GM12872 (cell line): ENCODE measurements around the gene ARHGEF4.
A peak's percentile ranks its signal among the peaks of the same experiment; 100 is the strongest.

Experiments used
- TF ChIP-seq, protein P1 (sequence below): IDR thresholded peaks from 3 replicates; pipeline ENCODE4 v1.5.1; 2011; ENCODE audit warnings: low read depth, mild to moderate bottlenecking, low read length, moderate library complexity; ENCODE audit not compliant: insufficient read depth

The ARHGEF4 gene

DNA sequence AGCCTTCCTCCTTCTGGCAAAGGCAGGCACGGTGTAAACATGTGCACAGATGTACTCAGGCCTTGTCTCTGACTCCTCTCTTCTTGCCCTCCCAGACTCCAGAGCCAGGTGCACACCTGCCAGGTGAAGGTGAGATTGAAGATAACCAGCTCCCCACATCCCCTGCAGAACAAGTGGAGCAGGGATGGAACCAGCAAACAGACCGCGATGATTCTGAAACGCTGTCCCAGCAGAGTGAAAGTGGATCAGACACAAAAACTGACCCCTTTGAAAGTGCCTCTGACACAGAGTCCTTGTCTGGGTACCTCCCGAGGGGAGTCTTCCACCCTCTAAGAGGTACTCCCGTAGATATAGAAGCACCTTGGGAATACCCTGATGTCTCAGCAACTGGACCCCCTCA lies 77.2 kb downstream of the ARHGEF4 start:
- TF ChIP-seq, protein P1, sequence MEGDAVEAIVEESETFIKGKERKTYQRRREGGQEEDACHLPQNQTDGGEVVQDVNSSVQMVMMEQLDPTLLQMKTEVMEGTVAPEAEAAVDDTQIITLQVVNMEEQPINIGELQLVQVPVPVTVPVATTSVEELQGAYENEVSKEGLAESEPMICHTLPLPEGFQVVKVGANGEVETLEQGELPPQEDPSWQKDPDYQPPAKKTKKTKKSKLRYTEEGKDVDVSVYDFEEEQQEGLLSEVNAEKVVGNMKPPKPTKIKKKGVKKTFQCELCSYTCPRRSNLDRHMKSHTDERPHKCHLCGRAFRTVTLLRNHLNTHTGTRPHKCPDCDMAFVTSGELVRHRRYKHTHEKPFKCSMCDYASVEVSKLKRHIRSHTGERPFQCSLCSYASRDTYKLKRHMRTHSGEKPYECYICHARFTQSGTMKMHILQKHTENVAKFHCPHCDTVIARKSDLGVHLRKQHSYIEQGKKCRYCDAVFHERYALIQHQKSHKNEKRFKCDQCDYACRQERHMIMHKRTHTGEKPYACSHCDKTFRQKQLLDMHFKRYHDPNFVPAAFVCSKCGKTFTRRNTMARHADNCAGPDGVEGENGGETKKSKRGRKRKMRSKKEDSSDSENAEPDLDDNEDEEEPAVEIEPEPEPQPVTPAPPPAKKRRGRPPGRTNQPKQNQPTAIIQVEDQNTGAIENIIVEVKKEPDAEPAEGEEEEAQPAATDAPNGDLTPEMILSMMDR, result no peak

DNA sequence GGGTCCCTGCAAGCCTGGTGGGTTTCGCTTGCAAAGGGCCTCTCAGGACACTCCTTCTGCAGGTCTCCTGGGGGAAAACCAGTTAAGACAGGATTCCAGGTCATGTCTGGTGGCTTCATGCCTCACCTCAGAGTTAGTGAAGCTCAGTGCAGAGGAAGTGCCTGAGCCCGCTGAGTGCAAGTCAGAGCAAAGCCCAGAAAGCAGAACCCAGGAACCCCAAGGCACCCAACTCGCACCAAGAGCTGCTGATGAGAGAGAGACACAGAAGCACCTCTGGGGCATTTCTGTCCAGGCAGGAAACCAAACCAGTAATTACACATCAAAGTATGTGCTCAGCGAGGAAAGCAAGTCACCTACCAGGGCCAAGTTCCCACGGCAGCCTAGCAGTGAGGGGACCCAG lies 78.4 kb downstream of the ARHGEF4 start:
- TF ChIP-seq, protein P1, result no peak

DNA sequence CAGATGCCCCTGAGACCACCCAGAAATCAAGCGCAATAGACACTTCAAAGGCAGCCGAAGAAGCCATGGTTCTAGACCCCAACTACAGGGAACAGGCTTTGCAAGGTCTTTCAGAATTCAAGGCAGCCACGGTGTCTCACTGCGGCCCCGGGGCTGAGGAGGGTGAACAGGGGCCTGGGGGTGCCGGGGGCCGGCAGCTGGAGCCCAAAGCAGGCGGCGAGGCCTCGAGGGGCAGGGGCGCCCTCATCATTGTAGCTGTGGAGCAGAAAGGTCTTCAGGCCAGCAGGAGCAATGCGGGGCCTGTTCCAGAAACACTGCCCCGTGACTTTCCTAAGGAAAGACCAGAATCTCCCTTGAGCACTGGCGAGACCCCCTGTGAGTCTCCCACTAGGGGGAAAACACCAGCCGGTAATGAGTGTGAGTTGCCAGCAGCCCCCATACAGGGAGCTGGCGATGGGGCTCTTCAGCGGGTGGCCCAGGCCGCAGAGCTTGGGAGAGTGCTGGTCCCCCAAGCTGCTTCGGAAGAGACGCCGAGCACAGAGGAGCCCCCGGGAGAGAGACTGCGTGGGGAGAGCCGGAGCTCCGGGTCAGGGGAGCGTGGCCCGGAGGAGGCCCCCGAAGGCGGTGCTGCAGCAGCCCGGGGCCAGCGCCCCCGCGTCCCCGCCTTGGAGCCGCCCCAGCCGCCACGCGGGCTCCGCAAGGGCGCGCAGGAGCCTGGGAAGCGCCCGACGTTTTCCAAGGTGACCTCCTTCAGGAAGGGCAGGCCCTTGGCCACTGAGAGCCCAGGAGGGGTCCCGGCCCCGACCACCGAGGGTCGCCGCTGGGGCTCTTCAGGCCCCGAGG lies 79.1 kb downstream of the ARHGEF4 start:
- TF ChIP-seq, protein P1, result no peak

- TF ChIP-seq, protein P1, result no peak
These were observed 79.7 kb downstream of the ARHGEF4 start for GRCh38 chr2:130916438-130916705.

- TF ChIP-seq, protein P1, result no peak
These were observed 80.4 kb downstream of the ARHGEF4 start for GRCh38 chr2:130917006-130917688.

GRCh38 chr2:130918393-130918792 lies 81.7 kb downstream of the ARHGEF4 start:
- TF ChIP-seq, protein P1, result no peak

- TF ChIP-seq, protein P1, result peak; percentile 87
These were observed 83.9 kb downstream of the ARHGEF4 start for GRCh38 chr2:130920415-130921163.
